Eye (tissue), 1 donor: Measurements from ENCODE around the gene CDKN2A.

Experiments used
- DNase-seq: peaks from one replicate; pipeline ENCODE4 v3.0.0-alpha.2; 2015

The CDKN2A gene

GRCh38 chr9:21993893-21994555 lies at the start of gene CDKN2A:
TSS of gene CDKN2A (minus strand) at chr9:21994392.
- peak; percentile 55 for DNase-seq

GRCh38 chr9:22043928-22044327 lies 49.7 kb upstream of the CDKN2A start:
- DNase-seq, result no peak

GRCh38 chr9:22041775-22042174 lies 47.6 kb upstream of the CDKN2A start:
- peak; percentile 6 for DNase-seq

GRCh38 chr9:22041344-22041743 lies 47.2 kb upstream of the CDKN2A start:
- DNase-seq, result no peak

GRCh38 chr9:22040760-22041159 lies 46.6 kb upstream of the CDKN2A start:
- peak; percentile 15 for DNase-seq

- DNase-seq, result no peak
Observed at GRCh38 chr9:22039258-22039657, 45.1 kb upstream of the CDKN2A start.

- DNase-seq, result no peak
Observed at GRCh38 chr9:22037954-22038690, 43.9 kb upstream of the CDKN2A start.

- DNase-seq, result no peak
Observed at GRCh38 chr9:22036866-22037626, 42.9 kb upstream of the CDKN2A start.

- DNase-seq, result no peak
Observed at GRCh38 chr9:22035591-22036011, 41.4 kb upstream of the CDKN2A start.

GRCh38 chr9:22033012-22033630 lies 38.9 kb upstream of the CDKN2A start:
- DNase-seq, result no peak

GRCh38 chr9:22031655-22032411 lies 37.6 kb upstream of the CDKN2A start:
- no peak for DNase-seq

GRCh38 chr9:22030101-22030598 lies 36.0 kb upstream of the CDKN2A start:
- no peak for DNase-seq

GRCh38 chr9:22029231-22029630 lies 35.0 kb upstream of the CDKN2A start:
- DNase-seq, result no peak

- DNase-seq, result no peak
Observed at GRCh38 chr9:22028394-22028793, 34.2 kb upstream of the CDKN2A start.

- no peak for DNase-seq
Observed at GRCh38 chr9:22026696-22027095, 32.5 kb upstream of the CDKN2A start.

- DNase-seq, result no peak
Observed at GRCh38 chr9:22022396-22022795, 28.2 kb upstream of the CDKN2A start.

GRCh38 chr9:22010866-22011625 lies 16.9 kb upstream of the CDKN2A start:
- DNase-seq, result peak; percentile 90

- no peak for DNase-seq
Observed at GRCh38 chr9:22009506-22009867, 15.3 kb upstream of the CDKN2A start.

- peak; percentile 95 for DNase-seq
Observed at GRCh38 chr9:22008717-22009505, 14.7 kb upstream of the CDKN2A start, which contains the start of gene CDKN2B. TSS of gene CDKN2B (minus strand) at chr9:22009305. CDS start at chr9:22008953, 352 bp downstream.

- peak; percentile 35 for DNase-seq
Observed at GRCh38 chr9:22008384-22008716, 14.2 kb upstream of the CDKN2A start.
